HAP-1 (cell line): ENCODE results near the gene KIF27.
"Not testable (repeated sequence)": the region's sequence is repeated elsewhere in the genome, so short reads cannot be mapped to it uniquely, and the experiment has no call there.

Experiments
- DNase-seq, 2 experiments: peaks; one replicate each; pipeline ENCODE4 v3.0.0-alpha.2; 2016 to 2020; ENCODE audit warnings: low spot score in 2 of 2
- H3K27me3 ChIP-seq: fragments of 250-450 bp; sonication (Bioruptor Pico); 2 replicates; pipeline ENCODE4 v1.5.1; 2020; ENCODE audit warnings: low read depth, mild to moderate bottlenecking, moderate library complexity
- H3K36me3 ChIP-seq: fragments of 250-450 bp; sonication (Bioruptor Pico); replicated peaks from 2 replicates; pipeline ENCODE4 v1.5.1; 2020; ENCODE audit warnings: mild to moderate bottlenecking
- H3K4me1 ChIP-seq: fragments of 250-450 bp; sonication (Bioruptor Pico); 2 replicates; pipeline ENCODE4 v1.5.1; 2020; ENCODE audit warnings: mild to moderate bottlenecking
- H3K4me3 ChIP-seq: fragments of 250-450 bp; sonication (Bioruptor Pico); 2 replicates; pipeline ENCODE4 v1.5.1; 2020; ENCODE audit warnings: mild to moderate bottlenecking, moderate library complexity
- H3K9me3 ChIP-seq: fragments of 250-450 bp; sonication (Bioruptor Pico); 2 replicates; pipeline ENCODE4 v1.5.1; 2020; ENCODE audit warnings: mild to moderate bottlenecking, moderate library complexity
- in situ Hi-C: fragments of 300-500 bp; cut with MboI; formaldehyde crosslinking; loops from 3 replicates; pipeline ENCODE4 v1.14.3; 2020; ENCODE audit warnings: low sequenced_read_pairs, inconsistent platforms, mixed read lengths

KIF27 gene

GRCh38 chr9:83956086-83956435 lies 34.8 kb upstream of the KIF27 start:
- no peak for DNase-seq
- H3K27me3 ChIP-seq: 0 out of 2 replicates have a peak, but pooled peaks cover 8% of the 10 kb centered on the region
- no peaks in the 10 kb centered on the region for H3K4me1 ChIP-seq
- in situ Hi-C loops: no loop called here
- H3K36me3 ChIP-seq: no peaks in the 10 kb centered on the region
- H3K4me3 ChIP-seq: no peak overlapping the region
- no peaks in the 10 kb centered on the region for H3K9me3 ChIP-seq

- in situ Hi-C loops, H3K9me3 ChIP-seq, H3K4me1 ChIP-seq, DNase-seq, H3K36me3 ChIP-seq, H3K4me3 ChIP-seq, H3K27me3 ChIP-seq: not testable (repeated sequence)
Observed at GRCh38 chr9:83948096-83948495, 26.9 kb upstream of the KIF27 start.

GRCh38 chr9:83940590-83941303 lies 19.5 kb upstream of the KIF27 start:
- H3K4me1 ChIP-seq: no peaks in the 10 kb centered on the region
- H3K4me3 ChIP-seq: no peak overlapping the region
- no peaks in the 10 kb centered on the region for H3K9me3 ChIP-seq
- no peak for DNase-seq
- H3K27me3 ChIP-seq: no peaks in the 10 kb centered on the region
- no peaks in the 10 kb centered on the region for H3K36me3 ChIP-seq
- in situ Hi-C loops: no loop called here

DNA sequence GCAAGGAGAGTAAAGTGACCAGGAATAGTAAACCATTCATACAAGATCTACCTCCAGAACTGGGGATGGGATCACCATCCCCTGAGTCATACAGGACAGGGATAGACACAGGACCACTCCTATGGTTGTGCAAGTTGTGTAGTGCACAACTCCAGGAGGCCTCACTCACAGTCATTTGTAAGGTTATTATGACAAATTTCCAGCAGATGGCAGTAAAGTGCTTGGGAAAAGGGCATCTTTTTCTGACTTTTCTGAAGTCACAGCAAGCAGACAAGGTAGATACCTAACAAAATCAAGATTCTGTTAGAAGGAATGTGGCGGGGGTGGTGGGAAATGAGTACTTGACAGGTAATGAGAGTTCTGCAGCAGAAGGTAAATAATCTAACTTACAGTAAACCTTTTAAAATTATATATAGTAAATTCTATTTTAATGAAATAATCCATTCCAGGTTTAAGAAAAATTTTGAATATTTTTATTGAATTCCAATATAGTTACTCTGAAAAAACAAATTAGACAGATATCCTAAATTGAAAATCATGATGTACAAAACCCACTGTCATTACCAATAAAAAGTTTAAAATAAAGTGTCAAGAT lies 16.7 kb upstream of the KIF27 start:
- DNase-seq: peak; percentile 35 to 66

GRCh38 chr9:83936523-83936922 lies 15.3 kb upstream of the KIF27 start:
- no peak for DNase-seq
- no peaks in the 10 kb centered on the region for H3K27me3 ChIP-seq
- in situ Hi-C loops: loop anchor here (5.0 kb wide), 2 partner anchors 326 to 381 kb away; no protein-coding TSS in a partner anchor
- no peaks in the 10 kb centered on the region for H3K9me3 ChIP-seq
- H3K4me1 ChIP-seq: peaks cover 6% of the 10 kb centered on the region
- H3K36me3 ChIP-seq: no peaks in the 10 kb centered on the region
- no peak overlapping the region for H3K4me3 ChIP-seq

More for the DNA sequence above, 16.7 kb upstream of the KIF27 start:
- peaks cover 6% of the 10 kb centered on the region for H3K4me1 ChIP-seq
- H3K9me3 ChIP-seq: no peaks in the 10 kb centered on the region
- no peaks in the 10 kb centered on the region for H3K27me3 ChIP-seq
- H3K36me3 ChIP-seq: no peaks in the 10 kb centered on the region
- H3K4me3 ChIP-seq: no peak overlapping the region
- in situ Hi-C loops: loop anchor here (5.0 kb wide), 2 partner anchors 324 to 379 kb away; no protein-coding TSS in a partner anchor

DNA sequence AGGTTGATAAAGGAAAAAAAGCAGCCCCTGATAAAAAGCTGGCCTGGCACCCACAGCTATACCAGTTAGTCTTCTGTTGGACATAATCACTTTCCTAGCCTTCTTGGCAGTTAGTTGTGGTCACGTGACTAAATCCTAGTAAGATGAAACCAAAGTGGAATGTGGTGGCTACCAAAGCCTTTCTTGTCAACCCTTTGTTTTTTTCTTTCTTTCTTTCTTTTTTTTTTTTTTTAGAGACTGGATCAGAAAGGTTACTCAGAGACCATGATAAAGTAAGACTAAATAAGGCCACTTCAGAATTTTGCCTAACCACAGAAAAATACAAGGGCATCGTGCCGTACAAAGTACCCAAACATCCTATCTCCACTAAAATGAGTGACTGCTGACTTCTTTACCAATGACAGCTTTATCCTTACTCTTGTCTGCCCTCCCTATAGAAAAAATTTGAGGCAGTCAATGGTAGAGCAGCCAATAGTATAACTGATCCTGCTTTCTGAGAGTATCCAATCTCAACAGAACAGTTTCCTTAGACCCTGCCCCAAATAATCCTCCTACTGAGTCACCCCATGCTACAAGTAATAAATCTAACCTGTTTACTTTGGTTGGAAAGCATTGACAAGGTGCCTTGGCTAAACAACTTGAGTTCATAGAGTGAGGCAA lies 14.2 kb upstream of the KIF27 start:
- in situ Hi-C loops: loop anchor here (5.0 kb wide), 2 partner anchors 327 to 382 kb away; no protein-coding TSS in a partner anchor
- H3K9me3 ChIP-seq: no peaks in the 10 kb centered on the region
- H3K4me1 ChIP-seq: peaks cover 6% of the 10 kb centered on the region
- H3K36me3 ChIP-seq: no peaks in the 10 kb centered on the region
- no peak overlapping the region for H3K4me3 ChIP-seq
- H3K27me3 ChIP-seq: no peaks in the 10 kb centered on the region
- DNase-seq: peak in 1 of 2 experiments; percentile 62

DNA sequence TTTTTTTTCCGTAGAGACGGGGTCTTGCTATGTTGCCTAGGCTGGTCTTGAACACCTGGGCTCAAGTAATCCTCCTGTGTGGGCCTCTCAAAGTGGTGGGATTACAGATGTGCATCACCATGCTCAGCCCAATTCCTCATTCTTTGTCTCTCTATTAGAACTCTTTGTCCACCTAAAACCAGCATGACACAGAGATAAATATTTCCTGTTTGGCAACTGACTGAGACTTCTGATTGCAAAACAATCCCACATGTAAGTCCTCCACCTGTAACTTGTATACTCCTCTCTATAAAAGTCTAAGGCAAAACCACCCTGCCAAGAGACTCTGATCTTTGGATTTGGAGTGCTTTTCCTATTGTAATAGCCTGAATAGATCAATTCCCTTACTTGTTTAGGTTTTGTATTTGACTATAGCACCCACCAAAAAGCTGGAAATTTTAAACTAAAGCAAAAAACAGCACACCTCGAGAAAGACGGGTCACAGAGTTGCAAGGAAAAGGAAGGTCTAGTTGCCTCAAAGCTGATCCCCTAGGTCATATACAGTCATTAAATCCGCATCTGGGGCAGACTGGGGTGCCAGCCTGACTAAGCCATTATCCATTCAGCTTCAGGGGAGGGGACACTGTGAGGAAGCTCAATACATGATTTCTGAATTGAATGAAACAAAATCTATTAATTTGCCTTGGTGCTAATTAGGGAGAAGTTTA lies 13.5 kb upstream of the KIF27 start:
- Histone ChIP-seq H3K4me3 (no peak overlapping the region), H3K9me3 (no peaks in the 10 kb centered on the region), H3K36me3 (no peaks in the 10 kb centered on the region), H3K4me1 (peaks cover 6% of the 10 kb centered on the region), H3K27me3 (no peaks in the 10 kb centered on the region)
- DNase-seq: no peak
- in situ Hi-C loops: loop anchor here (5.0 kb wide), 2 partner anchors 328 to 383 kb away; no protein-coding TSS in a partner anchor

DNA sequence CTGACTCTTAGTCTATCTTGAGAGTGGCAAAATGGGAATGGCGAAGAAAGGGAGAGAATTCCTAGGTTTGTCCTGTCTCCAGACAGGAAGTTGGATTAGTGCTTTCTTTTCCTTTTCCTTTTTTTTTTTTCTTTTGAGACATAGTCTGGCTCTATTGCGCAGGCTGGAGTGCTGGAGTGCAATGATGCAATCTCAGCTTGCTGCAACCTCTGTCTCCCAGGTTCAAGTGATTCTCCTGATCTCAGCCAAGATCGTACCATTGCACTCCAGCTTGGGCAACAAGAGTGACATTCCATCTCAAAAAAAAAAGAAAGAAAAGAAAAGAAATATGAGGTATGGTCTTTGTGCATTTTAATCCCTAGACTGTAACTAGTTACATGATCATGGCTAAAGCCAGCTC lies 12.6 kb upstream of the KIF27 start:
- H3K36me3 ChIP-seq: no peaks in the 10 kb centered on the region
- in situ Hi-C loops: no loop called here
- peaks cover 6% of the 10 kb centered on the region for H3K4me1 ChIP-seq
- no peaks in the 10 kb centered on the region for H3K27me3 ChIP-seq
- DNase-seq: no peak
- no peak overlapping the region for H3K4me3 ChIP-seq
- H3K9me3 ChIP-seq: no peaks in the 10 kb centered on the region

DNA sequence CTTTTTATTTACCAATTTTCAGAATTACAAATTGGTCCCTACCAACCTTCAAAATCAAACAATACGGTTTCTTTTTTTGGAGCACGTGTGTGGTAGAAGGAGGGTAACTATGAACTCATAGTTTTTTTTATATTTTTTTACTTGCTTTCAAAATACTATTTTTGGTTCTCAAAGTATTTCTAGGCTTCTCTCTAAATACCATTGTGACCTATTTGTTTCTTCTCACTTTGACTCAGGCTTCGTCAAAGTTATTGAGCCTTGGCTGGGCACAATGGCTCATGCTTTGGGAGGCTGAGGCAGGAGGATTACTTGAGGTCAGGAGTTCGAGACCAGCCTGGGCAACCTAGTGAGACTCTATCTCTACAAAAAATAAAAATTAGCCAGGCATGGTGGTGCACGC lies 11.6 kb upstream of the KIF27 start:
- peaks cover 6% of the 10 kb centered on the region for H3K4me1 ChIP-seq
- in situ Hi-C loops: no loop called here
- no peaks in the 10 kb centered on the region for H3K36me3 ChIP-seq
- H3K9me3 ChIP-seq: no peaks in the 10 kb centered on the region
- no peaks in the 10 kb centered on the region for H3K27me3 ChIP-seq
- H3K4me3 ChIP-seq: no peak overlapping the region
- DNase-seq: no peak

DNA sequence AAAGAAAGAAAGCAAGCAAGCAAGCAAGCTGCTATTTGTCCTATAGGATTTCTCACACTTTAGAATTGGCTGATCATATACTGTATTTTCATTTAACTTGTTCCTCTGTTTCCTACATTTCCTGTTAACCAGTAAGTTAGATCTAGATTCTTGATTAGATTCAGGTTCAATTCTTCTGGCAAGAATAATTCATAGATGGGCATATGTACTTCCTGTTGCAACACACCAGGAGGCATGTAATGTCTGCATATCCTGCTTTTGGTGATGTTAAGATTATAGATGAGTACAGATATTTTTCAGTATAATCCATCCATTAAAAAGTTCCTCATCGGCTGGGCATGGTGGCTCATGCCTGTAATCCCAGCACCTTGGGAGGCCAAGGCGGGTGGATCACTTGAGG lies 10.8 kb upstream of the KIF27 start:
- Histone ChIP-seq H3K4me3 (no peak overlapping the region), H3K4me1 (peaks cover 6% of the 10 kb centered on the region), H3K36me3 (no peaks in the 10 kb centered on the region), H3K27me3 (no peaks in the 10 kb centered on the region), H3K9me3 (no peaks in the 10 kb centered on the region)
- in situ Hi-C loops: no loop called here
- no peak for DNase-seq

DNA sequence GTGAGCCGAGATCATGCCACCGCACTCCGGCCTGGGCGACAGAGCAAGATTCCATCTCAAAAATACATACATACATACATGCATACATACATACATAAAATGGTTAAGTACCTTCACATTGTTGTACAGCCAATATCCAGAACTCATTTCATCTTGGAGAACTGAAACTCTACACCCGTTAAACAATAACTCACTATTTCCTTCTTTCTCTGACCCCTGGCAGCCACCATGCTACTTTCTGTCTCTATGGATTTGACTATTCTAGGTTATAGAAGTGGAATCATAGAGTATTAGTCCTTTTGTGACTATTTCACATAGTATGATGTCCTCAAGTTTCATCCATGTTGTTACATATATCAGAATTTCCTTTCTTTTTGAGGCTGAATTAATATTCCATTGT lies 9.6 kb upstream of the KIF27 start:
- DNase-seq: no peak
- H3K9me3 ChIP-seq: no peaks in the 10 kb centered on the region
- H3K27me3 ChIP-seq: no peaks in the 10 kb centered on the region
- in situ Hi-C loops: no loop called here
- peaks cover 6% of the 10 kb centered on the region for H3K4me1 ChIP-seq
- H3K36me3 ChIP-seq: no peaks in the 10 kb centered on the region
- no peak overlapping the region for H3K4me3 ChIP-seq

DNA sequence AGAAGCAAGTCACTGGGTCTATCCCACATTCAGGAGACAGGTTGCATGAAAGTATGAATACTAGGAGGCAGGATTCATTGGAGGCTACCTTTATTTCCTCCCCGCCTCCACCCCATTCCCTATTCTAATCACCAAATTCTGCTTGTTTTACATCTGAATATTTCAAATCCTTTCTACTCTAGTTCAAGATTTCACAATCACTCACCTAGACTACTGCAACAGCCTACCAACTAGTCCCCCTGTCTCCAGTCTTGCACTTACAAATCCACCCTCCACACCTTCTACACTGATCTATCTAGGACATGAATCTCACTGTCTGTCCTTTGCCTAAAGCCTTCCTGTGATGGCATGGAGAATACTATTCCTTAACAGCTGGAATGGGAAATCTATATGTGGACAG lies 6.4 kb upstream of the KIF27 start:
- H3K4me3 ChIP-seq: no peak overlapping the region
- in situ Hi-C loops: no loop called here
- DNase-seq: no peak
- H3K9me3 ChIP-seq: no peaks in the 10 kb centered on the region
- no peaks in the 10 kb centered on the region for H3K36me3 ChIP-seq
- H3K27me3 ChIP-seq: no peaks in the 10 kb centered on the region
- no peaks in the 10 kb centered on the region for H3K4me1 ChIP-seq

- in situ Hi-C loops: loop anchor here (25.0 kb wide), 3 partner anchors 283 to 708 kb away; no protein-coding TSS in a partner anchor
- H3K9me3 ChIP-seq: no peaks in the 10 kb centered on the region
- peak overlapping the region; percentile 46 for H3K4me3 ChIP-seq
- peak in 1 of 2 experiments; percentile 39 for DNase-seq
- no peaks in the 10 kb centered on the region for H3K36me3 ChIP-seq
- no peaks in the 10 kb centered on the region for H3K27me3 ChIP-seq
- peaks cover 8% of the 10 kb centered on the region for H3K4me1 ChIP-seq
Observed at GRCh38 chr9:83920469-83920926, 734 bp downstream of the KIF27 start.
